Aorta (tissue), 4 donors: ENCODE results near the gene ADCY10. TPM values are rescaled to one million over a fixed set of nuclear protein-coding genes. Genes with fewer than 3 reads are reported as not detected.

Source experiments
- polyA plus RNA-seq, 2 donors: library from polyadenylated mRNA; stranded (reverse); fragments of 200-250 nt; gene quantifications; one replicate each; pipeline ENCODE4 v1.2.3, GENCODE V29; 2013
- total RNA-seq, 2 donors: library from RNA; stranded (reverse); fragmentation: NEBNext Ultra II Directional; extraction: Animal tissue kit (Norgen Biotek cat#: 25700); gene quantifications; one replicate each; pipeline ENCODE4 v1.2.1, GENCODE V29; 2021
- donor health status: healthy with polysubstance abuse.
- donor health status: Bipolar disorder and iron deficiency.
- donor health status: DM: no; HTN: no; CAD: no.
- donor health status: DM: yes; HTN: yes; CAD: no.

ADCY10 gene
- total and polyA plus RNA-seq, 4 donors = 0.13 to 0.24 (median 0.16) TPM

Other genes starting within 250 kb of the ADCY10 start
- gene MPZL1, start 192.2 kb downstream of the ADCY10 start, total RNA-seq = 100 to 1,000 TPM; 101 to 148 TPM
- gene MPZL1, start 192.2 kb downstream of the ADCY10 start, polyA plus RNA-seq = 10 to 100 TPM; 21.7 to 58.8 TPM
- 10 to 100 TPM; 55.5 to 68.7 TPM for gene DCAF6, start 22.5 kb upstream of the ADCY10 start, total RNA-seq
- 10 to 100 TPM; 37.3 to 43.3 TPM for gene DCAF6, start 22.5 kb upstream of the ADCY10 start, polyA plus RNA-seq
- 10 to 100 TPM; 37.3 to 48.2 TPM for gene MPC2, start 22.9 kb upstream of the ADCY10 start, total RNA-seq
- gene MPC2, start 22.9 kb upstream of the ADCY10 start, polyA plus RNA-seq = 10 to 100 TPM; 56.4 to 94.8 TPM
- gene GPR161, start 222.8 kb upstream of the ADCY10 start, total RNA-seq = 10 to 100 TPM; 14.4 to 19.8 TPM
- 10 to 100 TPM in 1 of 2 donors, 1 to 10 TPM in 1; 6.0 to 13.1 TPM for gene GPR161, start 222.8 kb upstream of the ADCY10 start, polyA plus RNA-seq